PFSK-1 (cell line): ENCODE measurements around the gene MAN1C1.

Experiments
- FOXP2 ChIP-seq: optimal IDR thresholded peaks from 2 replicates; pipeline ENCODE3; 2011; ENCODE audit warnings: borderline replicate concordance, control low read depth, inconsistent platforms; ENCODE audit not compliant: insufficient read depth; ENCODE audit errors: extremely low read length, extremely low read depth
- POLR2AphosphoS5 ChIP-seq: IDR thresholded peaks from 2 replicates; pipeline ENCODE4 v1.6.1; 2012; ENCODE audit warnings: low read depth, mild to moderate bottlenecking, control low read depth, low read length, moderate library complexity
- REST ChIP-seq, 2 experiments: IDR thresholded peaks; 2 replicates each; pipeline versions ENCODE4 v1.6.1 to v1.8.0; 2011 to 2012; ENCODE audit warnings: low read depth in 2 of 2, low read length in 2 of 2, control low read depth in 1 of 2, inconsistent platforms in 1 of 2, mild to moderate bottlenecking in 1 of 2, moderate library complexity in 1 of 2; ENCODE audit not compliant: insufficient read depth in 1 of 2
- SIN3A ChIP-seq: IDR thresholded peaks from 2 replicates; pipeline ENCODE4 v1.6.1; 2012; ENCODE audit warnings: mild to moderate bottlenecking, low read length, moderate library complexity, borderline replicate concordance; ENCODE audit not compliant: insufficient read depth
- TAF1 ChIP-seq: IDR thresholded peaks from 2 replicates; pipeline ENCODE4 v1.6.1; 2012; ENCODE audit warnings: low read length, control low read depth, borderline replicate concordance; ENCODE audit not compliant: insufficient read depth

Gene MAN1C1

GRCh38 chr1:25718732-25719131, 102.1 kb downstream of the MAN1C1 start:
- TF ChIP-seq POLR2AphosphoS5 (no peak), FOXP2 (no peak), TAF1 (no peak), SIN3A (no peak), REST (IDR thresholded peaks at IDR 0.05; ENCODE audit: insufficient read depth in 1 of 2, low read depth in 2 of 2, low read length in 2 of 2) (no peak)

- TF ChIP-seq SIN3A (no peak), POLR2AphosphoS5 (no peak), FOXP2 (no peak), REST (IDR thresholded peaks at IDR 0.05; ENCODE audit: insufficient read depth in 1 of 2, low read depth in 2 of 2, low read length in 2 of 2) (no peak), TAF1 (no peak)
Observed at GRCh38 chr1:25720624-25721023, 104.0 kb downstream of the MAN1C1 start.

- TF ChIP-seq FOXP2 = no peak
- no peak for TF ChIP-seq TAF1
- no peak for TF ChIP-seq POLR2AphosphoS5
- TF ChIP-seq SIN3A = no peak
- no peak for TF ChIP-seq REST (IDR thresholded peaks at IDR 0.05; ENCODE audit: insufficient read depth in 1 of 2, low read depth in 2 of 2, low read length in 2 of 2)
Observed at GRCh38 chr1:25723250-25723880, 106.8 kb downstream of the MAN1C1 start.

GRCh38 chr1:25724201-25724600, 107.6 kb downstream of the MAN1C1 start:
- TF ChIP-seq SIN3A (no peak), POLR2AphosphoS5 (no peak), REST (IDR thresholded peaks at IDR 0.05; ENCODE audit: insufficient read depth in 1 of 2, low read depth in 2 of 2, low read length in 2 of 2) (no peak), TAF1 (no peak), FOXP2 (no peak)

- TF ChIP-seq TAF1 (no peak), FOXP2 (no peak), REST (IDR thresholded peaks at IDR 0.05; ENCODE audit: insufficient read depth in 1 of 2, low read depth in 2 of 2, low read length in 2 of 2) (no peak), POLR2AphosphoS5 (no peak), SIN3A (no peak)
Observed at GRCh38 chr1:25724966-25725365, 108.4 kb downstream of the MAN1C1 start.
